Measurements from ENCODE around the gene POLR3F.

- peak; percentile 87 for TF ChIP-seq POLR2A (IDR thresholded peaks at IDR 0.05; ENCODE audit: low read depth, low read length)
- TF ChIP-seq EZH2 (IDR thresholded peaks at IDR 0.05; ENCODE audit: borderline replicate concordance, low read depth, low read length, severe bottlenecking): no peak
- TF ChIP-seq POLR2AphosphoS5 (IDR thresholded peaks at IDR 0.05; ENCODE audit: insufficient read depth, low read depth, low read length): peak; percentile 82
- no peak for TF ChIP-seq CTCF (IDR thresholded peaks at IDR 0.05; ENCODE audit: extremely low read depth in 1 of 2, insufficient read depth in 1 of 2, low read depth in 1 of 2, low read length in 2 of 2)
- TF ChIP-seq MAX (IDR thresholded peaks at IDR 0.05; ENCODE audit: insufficient read depth, insufficient read length): no peak
- TF ChIP-seq MYC (IDR thresholded peaks at IDR 0.05; ENCODE audit: low read depth, low read length): no peak
- TF ChIP-seq JUN (IDR thresholded peaks at IDR 0.05; ENCODE audit: borderline replicate concordance, insufficient read depth, insufficient read length, low read depth): peak; percentile 37
- TF ChIP-seq GATA2 (IDR thresholded peaks at IDR 0.05; ENCODE audit: insufficient read depth, insufficient read length, low read depth, low read length): no peak
Observed at GRCh38 chr20:18507218-18508191, 40.3 kb downstream of the POLR3F start, which contains the start of gene SEC23B.
